CD4-positive, alpha-beta T cell treated with Interleukin-15 for 4 hours (primary cell): ENCODE measurements around the gene PGAP6.
A peak's percentile ranks its signal among the peaks of the same experiment; 100 is the strongest.
"Not testable (repeated sequence)": the region's sequence is repeated elsewhere in the genome, so short reads cannot be mapped to it uniquely, and the experiment has no call there.

Source experiments
- DNase-seq: peaks from one replicate; pipeline ENCODE4 v3.0.0-alpha.2; 2020; ENCODE audit warnings: low spot score

PGAP6 gene

GRCh38 chr16:381789-382717, at the start of gene PGAP6:
TSS of gene PGAP6 (minus strand) at chr16:381978. CDS start at chr16:381821, 157 bp downstream.
- peak; percentile 62 for DNase-seq

GRCh38 chr16:430904-431303, 49.1 kb upstream of the PGAP6 start:
- DNase-seq, result no peak

GRCh38 chr16:427250-427649, 45.5 kb upstream of the PGAP6 start:
- DNase-seq, result no peak

- DNase-seq, result no peak
These were observed 45.1 kb upstream of the PGAP6 start for GRCh38 chr16:426906-427249.

GRCh38 chr16:426115-426905, 44.5 kb upstream of the PGAP6 start:
- DNase-seq, result no peak

- no peak for DNase-seq
These were observed 43.9 kb upstream of the PGAP6 start for GRCh38 chr16:425740-426114.

- peak; percentile 84 for DNase-seq
These were observed 43.4 kb upstream of the PGAP6 start, which contains the start of gene RAB11FIP3 for GRCh38 chr16:425082-425718. TSS of gene RAB11FIP3 (plus strand) at chr16:425649. CDS start at chr16:426007, 358 bp downstream.

GRCh38 chr16:424623-425081, 42.9 kb upstream of the PGAP6 start:
- DNase-seq, result no peak

- DNase-seq, result no peak
These were observed 42.4 kb upstream of the PGAP6 start for GRCh38 chr16:424033-424622.

GRCh38 chr16:422179-422578, 40.4 kb upstream of the PGAP6 start:
- not testable (repeated sequence) for DNase-seq

GRCh38 chr16:415170-415498, 33.4 kb upstream of the PGAP6 start:
- not testable (repeated sequence) for DNase-seq

- no peak for DNase-seq
These were observed 32.8 kb upstream of the PGAP6 start for GRCh38 chr16:414395-415169.

GRCh38 chr16:411576-412265, 29.9 kb upstream of the PGAP6 start:
- DNase-seq, result no peak

GRCh38 chr16:410516-411178, 28.9 kb upstream of the PGAP6 start:
- no peak for DNase-seq

- no peak for DNase-seq
These were observed 25.5 kb upstream of the PGAP6 start for GRCh38 chr16:407253-407652.

- DNase-seq, result no peak
These were observed 24.0 kb upstream of the PGAP6 start for GRCh38 chr16:405548-406506.

- no peak for DNase-seq
These were observed 23.3 kb upstream of the PGAP6 start for GRCh38 chr16:404971-405486.

GRCh38 chr16:401468-402348, 19.9 kb upstream of the PGAP6 start, which contains the start of gene DECR2:
TSS of gene DECR2 (plus strand) at chr16:401885. CDS start at chr16:401964, 79 bp downstream.
- DNase-seq, result peak; percentile 95
